ENCODE measurements around the gene PROKR1.

- peak; percentile 82 for TF ChIP-seq CTCF (IDR thresholded peaks at IDR 0.05)
- no peak for TF ChIP-seq EZH2 (IDR thresholded peaks at IDR 0.05)
Measured at GRCh38 chr2:68594674-68595492, 48.5 kb upstream of the PROKR1 start.
